GM23338 (cell line): Measurements from ENCODE around the gene NTNG2. TPM values are rescaled to one million over a fixed set of nuclear protein-coding genes. Genes with fewer than 3 reads are reported as not detected.

Experiments
- ATAC-seq: fragments of 200-7000 bp; cut with Tn5 transposase; 3 replicates; pipeline ENCODE4 v1.9.1; 2020
- DNase-seq: peaks from one replicate; pipeline ENCODE4 v3.0.0-alpha.2; 2015; ENCODE audit warnings: low spot score
- H2AFZ ChIP-seq: fragments of 200-600 bp; sonication (generic); 2 replicates; pipeline ENCODE4 v1.8.0; 2016; ENCODE audit warnings: antibody characterized with exemption, mild to moderate bottlenecking, moderate library complexity
- H3F3A ChIP-seq: fragments of 200-600 bp; sonication (generic); replicated peaks from 2 replicates; pipeline ENCODE4 v1.8.0; 2017; ENCODE audit warnings: antibody characterized with exemption, mixed run types, low read depth
- H3K27ac ChIP-seq: fragments of 200-600 bp; sonication (generic); 2 replicates; pipeline ENCODE4 v1.6.1; 2016; ENCODE audit warnings: low read depth
- H3K27me3 ChIP-seq: fragments of 200-600 bp; sonication (generic); 2 replicates; pipeline ENCODE4 v1.8.0; 2016; ENCODE audit warnings: mild to moderate bottlenecking, mixed run types, moderate library complexity; ENCODE audit not compliant: insufficient read depth
- H3K36me3 ChIP-seq: fragments of 200-600 bp; sonication (generic); 2 replicates; pipeline ENCODE4 v1.8.0; 2016; ENCODE audit warnings: mild to moderate bottlenecking; ENCODE audit not compliant: insufficient read depth
- H3K4me1 ChIP-seq: fragments of 200-600 bp; sonication (generic); 2 replicates; pipeline ENCODE4 v1.8.0; 2016; ENCODE audit warnings: mild to moderate bottlenecking, moderate library complexity; ENCODE audit not compliant: insufficient read depth
- H3K4me2 ChIP-seq: fragments of 200-600 bp; sonication (generic); 2 replicates; pipeline ENCODE4 v1.7.1; 2017; ENCODE audit warnings: mixed run types
- H3K4me3 ChIP-seq: fragments of 200-600 bp; sonication (generic); 2 replicates; pipeline ENCODE4 v1.6.1; 2016; ENCODE audit warnings: mixed run types
- H3K79me2 ChIP-seq: fragments of 200-600 bp; sonication (generic); replicated peaks from 2 replicates; pipeline ENCODE4 v1.8.0; 2017; ENCODE audit warnings: mild to moderate bottlenecking; ENCODE audit not compliant: insufficient read depth
- H3K9me2 ChIP-seq: fragments of 200-600 bp; sonication (generic); 2 replicates; pipeline ENCODE4 v1.8.0; 2017; ENCODE audit not compliant: insufficient read depth
- H4K20me1 ChIP-seq: fragments of 200-600 bp; sonication (generic); replicated peaks from 2 replicates; pipeline ENCODE4 v1.8.0; 2017; ENCODE audit warnings: mild to moderate bottlenecking; ENCODE audit not compliant: insufficient read depth
- H3K27ac Mint-ChIP-seq: 2 replicates; pipeline ENCODE4 v1.8.0; 2020; ENCODE audit warnings: inconsistent platforms, mild to moderate bottlenecking, moderate library complexity, mixed read lengths
- H3K27me3 Mint-ChIP-seq: 3 replicates; pipeline ENCODE4 v1.8.0; 2022; ENCODE audit warnings: low read depth, mild to moderate bottlenecking, moderate library complexity, mixed read lengths, inconsistent platforms; ENCODE audit not compliant: insufficient read depth, poor library complexity
- H3K36me3 Mint-ChIP-seq: 3 replicates; pipeline ENCODE4 v1.8.0; 2021; ENCODE audit warnings: low read depth, mild to moderate bottlenecking, inconsistent platforms, moderate library complexity, mixed read lengths
- H3K4me1 Mint-ChIP-seq: 3 replicates; pipeline ENCODE4 v1.8.0; 2020; ENCODE audit warnings: mild to moderate bottlenecking, inconsistent platforms, mixed read lengths
- H3K4me3 Mint-ChIP-seq: 3 replicates; pipeline ENCODE4 v1.8.0; 2021; ENCODE audit warnings: moderate library complexity, mild to moderate bottlenecking, inconsistent platforms, mixed read lengths
- H3K9me3 Mint-ChIP-seq: 3 replicates; pipeline ENCODE4 v1.8.0; 2020; ENCODE audit warnings: moderate library complexity, mild to moderate bottlenecking, inconsistent platforms, mixed read lengths
- CREB1 ChIP-seq: fragments of 250-450 bp; sonication (Bioruptor Pico); IDR thresholded peaks from 2 replicates; pipeline ENCODE4 v1.5.0; 2020; ENCODE audit warnings: low read depth, mild to moderate bottlenecking, moderate library complexity
- EZH2phosphoT487 ChIP-seq: fragments of 200-600 bp; sonication (generic); IDR thresholded peaks from one replicate; pipeline ENCODE4 v1.8.1; 2018; ENCODE audit warnings: antibody characterized with exemption; ENCODE audit not compliant: unreplicated experiment
- NANOG ChIP-seq: IDR thresholded peaks from 2 replicates; pipeline ENCODE4 v1.6.1; 2016; ENCODE audit warnings: antibody characterized with exemption, borderline replicate concordance
- POLR2AphosphoS5 ChIP-seq: IDR thresholded peaks from 2 replicates; pipeline ENCODE4 v1.6.1; 2016; ENCODE audit warnings: antibody characterized with exemption, low read depth
- ZNF114 ChIP-seq: fragments of 250-450 bp; sonication (Bioruptor Pico); IDR thresholded peaks from 2 replicates; pipeline ENCODE4 v1.5.0; 2020; ENCODE audit warnings: mild to moderate bottlenecking, moderate library complexity
- ZNF331 ChIP-seq: fragments of 250-450 bp; sonication (Bioruptor Pico); IDR thresholded peaks from 2 replicates; pipeline ENCODE4 v1.5.0; 2020; ENCODE audit warnings: low read depth, mild to moderate bottlenecking, moderate library complexity
- ZNF462 ChIP-seq: fragments of 250-450 bp; sonication (Bioruptor Pico); IDR thresholded peaks from 2 replicates; pipeline ENCODE4 v1.5.0; 2020; ENCODE audit warnings: mild to moderate bottlenecking, moderate library complexity
- polyA plus RNA-seq: library from polyadenylated mRNA; unstranded; fragments of >200 nt; fragmentation: Nextera tagmentation; extraction: Ambion mirVana; gene quantifications from 2 replicates; pipeline ENCODE4 v1.2.1, GENCODE V29; 2016
- total RNA-seq: library from RNA; depleted of rRNA; stranded (reverse); fragments of >200 nt; shearing (Covaris generic); gene quantifications from 2 replicates; pipeline ENCODE4 v1.2.3, GENCODE V29; 2014
- TF ChIP-seq, protein P1 (sequence below): IDR thresholded peaks from one replicate; pipeline ENCODE4 v1.6.1; 2018; ENCODE audit warnings: antibody characterized with exemption; ENCODE audit not compliant: unreplicated experiment
- TF ChIP-seq, protein P2 (sequence below), 2 experiments: fragments of 200-600 bp in 1 of 2; sonication (generic) in 1 of 2; conservative IDR thresholded peaks; 2 replicates each; pipeline versions ENCODE4 v1.5.1 to v1.6.1; 2016 to 2017; ENCODE audit warnings: antibody characterized with exemption in 2 of 2, low read depth in 2 of 2, mild to moderate bottlenecking in 2 of 2, moderate library complexity in 1 of 2

Gene NTNG2
- total and polyA plus RNA-seq, 2 experiments from 2014 or later: 0.99 to 1.7 TPM

DNA sequence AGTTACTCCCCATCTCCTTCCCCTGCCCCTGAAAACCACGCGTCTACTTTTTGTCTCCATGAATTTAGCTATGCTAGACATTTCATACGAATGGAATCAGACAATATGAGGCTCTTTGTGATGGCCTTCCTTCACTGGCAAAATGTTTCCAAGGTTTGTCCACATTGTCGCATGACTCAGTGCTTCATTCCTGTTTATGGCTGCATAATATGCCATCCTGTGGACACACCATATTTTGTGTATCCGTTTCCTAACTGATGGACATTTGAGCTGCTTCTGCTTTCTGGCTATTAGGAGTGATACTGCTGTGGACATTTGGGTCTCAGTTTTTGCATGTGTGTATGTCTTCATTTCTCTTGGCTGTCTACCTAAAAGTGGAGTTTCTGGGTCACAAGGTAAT is 14.5 kb downstream of the NTNG2 start (continued):
- no peak for TF ChIP-seq ZNF462 (CRISPR knock-in tag)
- TF ChIP-seq, protein P1, sequence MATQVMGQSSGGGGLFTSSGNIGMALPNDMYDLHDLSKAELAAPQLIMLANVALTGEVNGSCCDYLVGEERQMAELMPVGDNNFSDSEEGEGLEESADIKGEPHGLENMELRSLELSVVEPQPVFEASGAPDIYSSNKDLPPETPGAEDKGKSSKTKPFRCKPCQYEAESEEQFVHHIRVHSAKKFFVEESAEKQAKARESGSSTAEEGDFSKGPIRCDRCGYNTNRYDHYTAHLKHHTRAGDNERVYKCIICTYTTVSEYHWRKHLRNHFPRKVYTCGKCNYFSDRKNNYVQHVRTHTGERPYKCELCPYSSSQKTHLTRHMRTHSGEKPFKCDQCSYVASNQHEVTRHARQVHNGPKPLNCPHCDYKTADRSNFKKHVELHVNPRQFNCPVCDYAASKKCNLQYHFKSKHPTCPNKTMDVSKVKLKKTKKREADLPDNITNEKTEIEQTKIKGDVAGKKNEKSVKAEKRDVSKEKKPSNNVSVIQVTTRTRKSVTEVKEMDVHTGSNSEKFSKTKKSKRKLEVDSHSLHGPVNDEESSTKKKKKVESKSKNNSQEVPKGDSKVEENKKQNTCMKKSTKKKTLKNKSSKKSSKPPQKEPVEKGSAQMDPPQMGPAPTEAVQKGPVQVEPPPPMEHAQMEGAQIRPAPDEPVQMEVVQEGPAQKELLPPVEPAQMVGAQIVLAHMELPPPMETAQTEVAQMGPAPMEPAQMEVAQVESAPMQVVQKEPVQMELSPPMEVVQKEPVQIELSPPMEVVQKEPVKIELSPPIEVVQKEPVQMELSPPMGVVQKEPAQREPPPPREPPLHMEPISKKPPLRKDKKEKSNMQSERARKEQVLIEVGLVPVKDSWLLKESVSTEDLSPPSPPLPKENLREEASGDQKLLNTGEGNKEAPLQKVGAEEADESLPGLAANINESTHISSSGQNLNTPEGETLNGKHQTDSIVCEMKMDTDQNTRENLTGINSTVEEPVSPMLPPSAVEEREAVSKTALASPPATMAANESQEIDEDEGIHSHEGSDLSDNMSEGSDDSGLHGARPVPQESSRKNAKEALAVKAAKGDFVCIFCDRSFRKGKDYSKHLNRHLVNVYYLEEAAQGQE: no peak
- no peak for TF ChIP-seq EZH2phosphoT487

DNA sequence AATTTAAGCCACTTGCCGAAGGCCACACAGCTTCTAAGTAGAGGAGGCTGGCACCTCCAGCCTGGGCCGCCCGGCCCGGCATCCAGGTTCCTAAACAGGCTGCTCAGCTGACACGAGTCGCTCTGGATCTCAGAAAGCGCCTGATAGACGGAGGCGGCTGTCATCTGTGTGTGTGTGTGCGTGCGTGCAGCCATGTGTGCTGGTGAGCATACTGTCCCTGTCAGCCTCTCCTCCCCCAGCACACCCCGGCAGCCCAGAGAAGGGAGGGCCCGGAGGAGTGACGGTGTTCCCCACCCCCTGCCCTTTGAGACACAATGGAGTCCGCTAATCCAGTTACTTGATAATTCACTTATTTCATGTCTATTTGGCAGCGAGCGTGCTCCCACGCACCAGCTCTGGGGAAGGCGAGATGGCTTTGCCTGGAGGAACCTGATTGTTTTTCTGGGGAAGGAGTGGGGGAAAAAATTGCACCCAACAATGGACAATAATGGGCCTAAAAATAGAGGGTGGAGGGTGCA is 20.0 kb downstream of the NTNG2 start:
- DNase-seq (no peak), ATAC-seq (no peak)
- no peak overlapping the region for H3K27ac Mint-ChIP-seq
- H3K79me2 ChIP-seq: no peaks in the 10 kb centered on the region
- H3K9me2 ChIP-seq: no peaks in the 10 kb centered on the region
- H3K4me1 ChIP-seq: peaks cover 40% of the 10 kb centered on the region
- no peaks in the 10 kb centered on the region for H3F3A ChIP-seq
- no peaks in the 10 kb centered on the region for H3K36me3 ChIP-seq
- H3K27me3 ChIP-seq: peaks cover 9% of the 10 kb centered on the region; the same call in 1 of the 2 replicates
- H2AFZ ChIP-seq: no peak overlapping the region; the same call in 1 of the 2 replicates
- H3K27me3 Mint-ChIP-seq: peaks cover 36% of the 10 kb centered on the region
- H3K4me3 Mint-ChIP-seq: no peak overlapping the region
- H4K20me1 ChIP-seq: no peaks in the 10 kb centered on the region
- no peaks in the 10 kb centered on the region for H3K9me3 Mint-ChIP-seq
- H3K4me3 ChIP-seq: no peak overlapping the region
- H3K4me1 Mint-ChIP-seq: peaks cover 46% of the 10 kb centered on the region
- no peaks in the 10 kb centered on the region for H3K36me3 Mint-ChIP-seq
- H3K27ac ChIP-seq: no peak overlapping the region
- H3K4me2 ChIP-seq: no peak overlapping the region
- TF ChIP-seq CREB1 (CRISPR knock-in tag) (no peak), NANOG (no peak), ZNF331 (CRISPR knock-in tag) (no peak), POLR2AphosphoS5 (no peak), ZNF114 (CRISPR knock-in tag) (no peak)
- TF ChIP-seq, protein P2, sequence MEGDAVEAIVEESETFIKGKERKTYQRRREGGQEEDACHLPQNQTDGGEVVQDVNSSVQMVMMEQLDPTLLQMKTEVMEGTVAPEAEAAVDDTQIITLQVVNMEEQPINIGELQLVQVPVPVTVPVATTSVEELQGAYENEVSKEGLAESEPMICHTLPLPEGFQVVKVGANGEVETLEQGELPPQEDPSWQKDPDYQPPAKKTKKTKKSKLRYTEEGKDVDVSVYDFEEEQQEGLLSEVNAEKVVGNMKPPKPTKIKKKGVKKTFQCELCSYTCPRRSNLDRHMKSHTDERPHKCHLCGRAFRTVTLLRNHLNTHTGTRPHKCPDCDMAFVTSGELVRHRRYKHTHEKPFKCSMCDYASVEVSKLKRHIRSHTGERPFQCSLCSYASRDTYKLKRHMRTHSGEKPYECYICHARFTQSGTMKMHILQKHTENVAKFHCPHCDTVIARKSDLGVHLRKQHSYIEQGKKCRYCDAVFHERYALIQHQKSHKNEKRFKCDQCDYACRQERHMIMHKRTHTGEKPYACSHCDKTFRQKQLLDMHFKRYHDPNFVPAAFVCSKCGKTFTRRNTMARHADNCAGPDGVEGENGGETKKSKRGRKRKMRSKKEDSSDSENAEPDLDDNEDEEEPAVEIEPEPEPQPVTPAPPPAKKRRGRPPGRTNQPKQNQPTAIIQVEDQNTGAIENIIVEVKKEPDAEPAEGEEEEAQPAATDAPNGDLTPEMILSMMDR (conservative IDR thresholded peaks at IDR 0.05; ENCODE audit: low read depth in 2 of 2): no peak
- TF ChIP-seq, protein P1: no peak
